H9 (cell line): ENCODE results near the gene FXYD3. TPM values are rescaled to one million over a fixed set of nuclear protein-coding genes. Genes with fewer than 3 reads are reported as not detected.

Experiments used
- DNase-seq: peaks from one replicate; pipeline ENCODE4 v3.0.0-alpha.2; 2017
- H2AFZ ChIP-seq: one replicate; pipeline ENCODE4 v1.6.1; 2013; ENCODE audit warnings: mild to moderate bottlenecking, low read length, control low read depth, moderate library complexity
- H2AK5ac ChIP-seq: 2 replicates; pipeline ENCODE4 v1.6.1; 2013; ENCODE audit warnings: low read length, control low read depth, mixed read lengths; ENCODE audit not compliant: insufficient read length
- H2BK120ac ChIP-seq: one replicate; pipeline ENCODE4 v1.6.1; 2013; ENCODE audit warnings: low read depth, mild to moderate bottlenecking, low read length, control low read depth, inconsistent platforms; ENCODE audit not compliant: poor library complexity, severe bottlenecking
- H2BK12ac ChIP-seq: 2 replicates; pipeline ENCODE4 v1.6.1; 2013; ENCODE audit warnings: low read length, control low read depth, mixed read lengths, low read depth; ENCODE audit not compliant: insufficient read length
- H2BK15ac ChIP-seq: 2 replicates; pipeline ENCODE4 v1.6.1; 2013; ENCODE audit warnings: low read depth, low read length, control low read depth
- H2BK20ac ChIP-seq: one replicate; pipeline ENCODE4 v1.6.1; 2013; ENCODE audit warnings: low read depth, mild to moderate bottlenecking, low read length, control low read depth, inconsistent platforms; ENCODE audit not compliant: poor library complexity, severe bottlenecking
- H2BK5ac ChIP-seq: 2 replicates; pipeline ENCODE4 v1.6.1; 2013; ENCODE audit warnings: low read length, control low read depth, mixed read lengths; ENCODE audit not compliant: insufficient read length
- H3K14ac ChIP-seq: 2 replicates; pipeline ENCODE4 v1.6.1; 2013; ENCODE audit warnings: low read length, control low read depth; ENCODE audit not compliant: insufficient read depth
- H3K18ac ChIP-seq: 2 replicates; pipeline ENCODE4 v1.6.1; 2013; ENCODE audit warnings: low read depth, mild to moderate bottlenecking, mixed read lengths, low read length, control low read depth; ENCODE audit not compliant: insufficient read length
- H3K23ac ChIP-seq: 2 replicates; pipeline ENCODE4 v1.6.1; 2013; ENCODE audit warnings: low read length, control low read depth, mixed read lengths, low read depth; ENCODE audit not compliant: insufficient read length
- H3K23me2 ChIP-seq: 2 replicates; pipeline ENCODE4 v1.6.1; 2013; ENCODE audit warnings: low read depth, mild to moderate bottlenecking, mixed read lengths, low read length, control low read depth; ENCODE audit not compliant: insufficient read length, poor library complexity, severe bottlenecking
- H3K27ac ChIP-seq: 2 replicates; pipeline ENCODE4 v1.5.1; 2013; ENCODE audit warnings: low read length, control low read depth, mixed read lengths, low read depth; ENCODE audit not compliant: insufficient read length
- H3K27me3 ChIP-seq: 2 replicates; pipeline ENCODE4 v1.6.1; 2013; ENCODE audit warnings: low read length, control low read depth, inconsistent platforms; ENCODE audit not compliant: insufficient read depth
- H3K4ac ChIP-seq: 2 replicates; pipeline ENCODE4 v1.6.1; 2013; ENCODE audit warnings: low read depth, mild to moderate bottlenecking, control low read depth, inconsistent platforms, low read length, moderate library complexity
- H3K4me1 ChIP-seq: 2 replicates; pipeline ENCODE4 v1.6.1; 2013; ENCODE audit warnings: low read length, control low read depth, inconsistent platforms; ENCODE audit not compliant: insufficient read depth
- H3K4me2 ChIP-seq: 2 replicates; pipeline ENCODE4 v1.6.1; 2013; ENCODE audit warnings: low read length, control low read depth, mixed read lengths; ENCODE audit not compliant: insufficient read length, insufficient read depth
- H3K56ac ChIP-seq: 2 replicates; pipeline ENCODE4 v1.6.1; 2013; ENCODE audit warnings: low read depth, mild to moderate bottlenecking, mixed read lengths, low read length, control low read depth; ENCODE audit not compliant: insufficient read length
- H3K79me1 ChIP-seq: 2 replicates; pipeline ENCODE4 v1.6.1; 2013; ENCODE audit warnings: low read depth, mild to moderate bottlenecking, moderate library complexity, low read length, control low read depth, inconsistent platforms; ENCODE audit not compliant: insufficient read depth, poor library complexity, severe bottlenecking
- H3K79me2 ChIP-seq: 2 replicates; pipeline ENCODE4 v1.6.1; 2013; ENCODE audit warnings: low read length, control low read depth, inconsistent platforms; ENCODE audit not compliant: insufficient read depth
- H3K9ac ChIP-seq: 2 replicates; pipeline ENCODE4 v1.6.1; 2013; ENCODE audit warnings: low read length, control low read depth, mixed read lengths; ENCODE audit not compliant: insufficient read length; ENCODE audit errors: extremely low read depth
- H3K9me3 ChIP-seq: one replicate; pipeline ENCODE4 v1.6.1; 2013; ENCODE audit warnings: low read depth, low read length, inconsistent platforms; ENCODE audit not compliant: control insufficient read depth
- H3T11ph ChIP-seq: one replicate; pipeline ENCODE4 v1.6.1; 2013; ENCODE audit warnings: mild to moderate bottlenecking, low read length, control low read depth, inconsistent platforms
- H4K20me1 ChIP-seq: one replicate; pipeline ENCODE4 v1.6.1; 2013; ENCODE audit not compliant: control insufficient read depth, insufficient read length, insufficient read depth
- H4K5ac ChIP-seq: 2 replicates; pipeline ENCODE4 v1.6.1; 2013; ENCODE audit warnings: low read depth, mild to moderate bottlenecking, mixed read lengths, low read length, control low read depth; ENCODE audit not compliant: insufficient read length
- H4K8ac ChIP-seq: replicated peaks from 2 replicates; pipeline ENCODE4 v1.6.1; 2013; ENCODE audit warnings: low read length, control low read depth, mixed read lengths, low read depth; ENCODE audit not compliant: insufficient read length
- H4K91ac ChIP-seq: 2 replicates; pipeline ENCODE4 v1.6.1; 2013; ENCODE audit warnings: low read depth, mild to moderate bottlenecking, moderate library complexity, mixed read lengths, low read length, control low read depth; ENCODE audit not compliant: insufficient read length
- H3K27ac Mint-ChIP-seq, 3 experiments: 2 replicates in 2 of 3; 3 replicates in 1 of 3; pipeline ENCODE4 v1.8.0; 2020 to 2021; ENCODE audit warnings: mixed read lengths in 3 of 3, mild to moderate bottlenecking in 1 of 3, moderate library complexity in 1 of 3
- H3K27me3 Mint-ChIP-seq: 2 replicates; pipeline ENCODE4 v1.8.0; 2021; ENCODE audit warnings: low read depth, mild to moderate bottlenecking, moderate library complexity, mixed read lengths
- H3K36me3 Mint-ChIP-seq, 3 experiments: 2 replicates in 2 of 3; 3 replicates in 1 of 3; pipeline ENCODE4 v1.8.0; 2020 to 2021; ENCODE audit warnings: low read depth in 3 of 3, mixed read lengths in 3 of 3; ENCODE audit not compliant: insufficient read depth in 1 of 3
- H3K4me1 Mint-ChIP-seq, 2 experiments: 2 replicates each; pipeline ENCODE4 v1.8.0; 2020; ENCODE audit warnings: mixed read lengths in 2 of 2
- H3K4me3 Mint-ChIP-seq, 2 experiments: 2 replicates in 1 of 2; 3 replicates in 1 of 2; pipeline ENCODE4 v1.8.0; 2020 to 2021; ENCODE audit warnings: mild to moderate bottlenecking in 2 of 2, mixed read lengths in 2 of 2, moderate library complexity in 1 of 2
- H3K9me3 Mint-ChIP-seq, 2 experiments: 2 replicates in 1 of 2; 3 replicates in 1 of 2; pipeline ENCODE4 v1.8.0; 2020; ENCODE audit warnings: mild to moderate bottlenecking in 2 of 2, mixed read lengths in 2 of 2, moderate library complexity in 1 of 2
- WGBS: extraction: QIAGEN DNeasy Blood & Tissue Kit; methylation state at CpG from one replicate; pipeline ENCODE4 v1.1.7; 2013; ENCODE audit warnings: missing lambda C conversion rate, low lambda C conversion rate, mixed read lengths; ENCODE audit not compliant: insufficient read length; ENCODE audit errors: extremely low coverage; 5-methylcytosine and 5-hydroxymethylcytosine counted together
- total RNA-seq: library from RNA; stranded (reverse); gene quantifications from 2 replicates; pipeline ENCODE4 v1.2.1, GENCODE V29; 2021
- TF ChIP-seq, protein P1 (sequence below): fragments of 200-600 bp; sonication (generic); conservative IDR thresholded peaks from 3 replicates; pipeline ENCODE4 v1.8.0; 2021; ENCODE audit warnings: antibody characterized with exemption, mild to moderate bottlenecking

Gene FXYD3
- total RNA-seq, 1 experiment from 2014 or later = 1.5 TPM

- no CpG with 5 or more reads among the region's 14 CpGs for WGBS
- no peak overlapping the region for H3T11ph ChIP-seq
- no peak for DNase-seq
- no peak overlapping the region for H3K4ac ChIP-seq
- H3K79me2 ChIP-seq = no peaks in the 10 kb centered on the region
- H2BK5ac ChIP-seq = no peak overlapping the region
- H3K9me3 ChIP-seq = no peaks in the 10 kb centered on the region
- no peak overlapping the region for H3K4me2 ChIP-seq
- H2BK120ac ChIP-seq = no peak overlapping the region
- H3K4me1 Mint-ChIP-seq = peaks cover 48 to 63% of the 10 kb centered on the region in 2 experiments
- no peak overlapping the region for H4K8ac ChIP-seq
- no peak overlapping the region for H2BK15ac ChIP-seq
- H2BK20ac ChIP-seq = no peak overlapping the region
- H4K91ac ChIP-seq = no peak overlapping the region
- H3K27me3 ChIP-seq = no peaks in the 10 kb centered on the region
- no peaks in the 10 kb centered on the region for H3K9me3 Mint-ChIP-seq
- H3K23me2 ChIP-seq = no peaks in the 10 kb centered on the region
- H3K56ac ChIP-seq = no peak overlapping the region
- no peak overlapping the region for H3K14ac ChIP-seq
- no peaks in the 10 kb centered on the region; the same call in 1 of the 2 replicates for H3K4me1 ChIP-seq
- no peaks in the 10 kb centered on the region for H3K79me1 ChIP-seq
- no peak overlapping the region for H4K5ac ChIP-seq
- no peak overlapping the region for H2AK5ac ChIP-seq
- H2AFZ ChIP-seq = no peak overlapping the region
- no peak overlapping the region for H2BK12ac ChIP-seq
- no peak overlapping the region for H3K23ac ChIP-seq
- no peak overlapping the region; a peak in 1 of 7 replicates for H3K27ac Mint-ChIP-seq
- no peak overlapping the region; a peak in 1 of 5 replicates for H3K4me3 Mint-ChIP-seq
- H3K36me3 Mint-ChIP-seq = no peaks in the 10 kb centered on the region
- no peak overlapping the region for H3K18ac ChIP-seq
- H3K9ac ChIP-seq = no peak overlapping the region
- TF ChIP-seq, protein P1, sequence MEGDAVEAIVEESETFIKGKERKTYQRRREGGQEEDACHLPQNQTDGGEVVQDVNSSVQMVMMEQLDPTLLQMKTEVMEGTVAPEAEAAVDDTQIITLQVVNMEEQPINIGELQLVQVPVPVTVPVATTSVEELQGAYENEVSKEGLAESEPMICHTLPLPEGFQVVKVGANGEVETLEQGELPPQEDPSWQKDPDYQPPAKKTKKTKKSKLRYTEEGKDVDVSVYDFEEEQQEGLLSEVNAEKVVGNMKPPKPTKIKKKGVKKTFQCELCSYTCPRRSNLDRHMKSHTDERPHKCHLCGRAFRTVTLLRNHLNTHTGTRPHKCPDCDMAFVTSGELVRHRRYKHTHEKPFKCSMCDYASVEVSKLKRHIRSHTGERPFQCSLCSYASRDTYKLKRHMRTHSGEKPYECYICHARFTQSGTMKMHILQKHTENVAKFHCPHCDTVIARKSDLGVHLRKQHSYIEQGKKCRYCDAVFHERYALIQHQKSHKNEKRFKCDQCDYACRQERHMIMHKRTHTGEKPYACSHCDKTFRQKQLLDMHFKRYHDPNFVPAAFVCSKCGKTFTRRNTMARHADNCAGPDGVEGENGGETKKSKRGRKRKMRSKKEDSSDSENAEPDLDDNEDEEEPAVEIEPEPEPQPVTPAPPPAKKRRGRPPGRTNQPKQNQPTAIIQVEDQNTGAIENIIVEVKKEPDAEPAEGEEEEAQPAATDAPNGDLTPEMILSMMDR = no peak
- no peaks in the 10 kb centered on the region for H4K20me1 ChIP-seq
- H3K27ac ChIP-seq = no peak overlapping the region
- peaks cover 9% of the 10 kb centered on the region for H3K27me3 Mint-ChIP-seq
Observed at GRCh38 chr19:35119091-35119490, 3.5 kb downstream of the FXYD3 start.
